ENCODE results near the gene SENP1. TPM values are rescaled to one million over a fixed set of nuclear protein-coding genes. Genes with fewer than 3 reads are reported as not detected.

Gene SENP1
- total RNA-seq, 1 donor from 2014 or later: 24.2 TPM

GRCh38 chr12:48041591-48042423 is 64.1 kb downstream of the SENP1 start:
- Mint-ChIP-seq H3K9me3 (ENCODE audit: unreplicated experiment) (no peaks in the 10 kb centered on the region), H3K4me1 (ENCODE audit: low read depth, unreplicated experiment) (peaks cover 6% of the 10 kb centered on the region), H3K4me3 (ENCODE audit: unreplicated experiment) (no peak overlapping the region), H3K36me3 (ENCODE audit: unreplicated experiment) (no peaks in the 10 kb centered on the region), H3K27ac (ENCODE audit: unreplicated experiment) (no peak overlapping the region), H3K27me3 (ENCODE audit: unreplicated experiment) (no peaks in the 10 kb centered on the region)
- TF ChIP-seq, protein P1, sequence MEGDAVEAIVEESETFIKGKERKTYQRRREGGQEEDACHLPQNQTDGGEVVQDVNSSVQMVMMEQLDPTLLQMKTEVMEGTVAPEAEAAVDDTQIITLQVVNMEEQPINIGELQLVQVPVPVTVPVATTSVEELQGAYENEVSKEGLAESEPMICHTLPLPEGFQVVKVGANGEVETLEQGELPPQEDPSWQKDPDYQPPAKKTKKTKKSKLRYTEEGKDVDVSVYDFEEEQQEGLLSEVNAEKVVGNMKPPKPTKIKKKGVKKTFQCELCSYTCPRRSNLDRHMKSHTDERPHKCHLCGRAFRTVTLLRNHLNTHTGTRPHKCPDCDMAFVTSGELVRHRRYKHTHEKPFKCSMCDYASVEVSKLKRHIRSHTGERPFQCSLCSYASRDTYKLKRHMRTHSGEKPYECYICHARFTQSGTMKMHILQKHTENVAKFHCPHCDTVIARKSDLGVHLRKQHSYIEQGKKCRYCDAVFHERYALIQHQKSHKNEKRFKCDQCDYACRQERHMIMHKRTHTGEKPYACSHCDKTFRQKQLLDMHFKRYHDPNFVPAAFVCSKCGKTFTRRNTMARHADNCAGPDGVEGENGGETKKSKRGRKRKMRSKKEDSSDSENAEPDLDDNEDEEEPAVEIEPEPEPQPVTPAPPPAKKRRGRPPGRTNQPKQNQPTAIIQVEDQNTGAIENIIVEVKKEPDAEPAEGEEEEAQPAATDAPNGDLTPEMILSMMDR (IDR thresholded peaks at IDR 0.05; ENCODE audit: partially characterized antibody, unreplicated experiment): no peak
- no peak for DNase-seq

DNA sequence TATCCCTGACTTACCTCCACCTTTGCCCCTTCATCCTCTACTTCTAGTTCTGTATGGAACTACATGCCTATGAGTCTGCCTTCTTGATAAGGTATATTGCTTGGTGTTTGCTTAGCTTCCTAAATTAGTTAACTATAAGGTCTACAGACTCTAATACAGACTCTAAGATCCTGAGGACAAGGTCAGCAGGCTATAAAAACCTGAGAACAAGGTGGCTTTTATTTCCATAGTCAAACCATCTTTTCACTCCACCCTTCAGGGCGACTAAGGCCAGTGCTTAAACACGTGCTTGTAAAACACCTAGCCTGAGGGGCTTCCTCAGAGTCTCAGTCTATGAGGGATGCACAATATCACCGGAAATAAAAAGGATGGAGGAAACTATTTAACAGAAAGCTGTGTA is 65.5 kb downstream of the SENP1 start:
- H3K9me3 Mint-ChIP-seq (ENCODE audit: unreplicated experiment): no peaks in the 10 kb centered on the region
- no peak overlapping the region for H3K27ac Mint-ChIP-seq (ENCODE audit: unreplicated experiment)
- DNase-seq: no peak
- H3K4me3 Mint-ChIP-seq (ENCODE audit: unreplicated experiment): no peak overlapping the region
- TF ChIP-seq, protein P1 (IDR thresholded peaks at IDR 0.05; ENCODE audit: partially characterized antibody, unreplicated experiment): no peak
- no peaks in the 10 kb centered on the region for H3K36me3 Mint-ChIP-seq (ENCODE audit: unreplicated experiment)
- H3K27me3 Mint-ChIP-seq (ENCODE audit: unreplicated experiment): no peaks in the 10 kb centered on the region
- H3K4me1 Mint-ChIP-seq (ENCODE audit: low read depth, unreplicated experiment): peaks cover 6% of the 10 kb centered on the region

- no peak for DNase-seq
- no peak overlapping the region for H3K4me3 Mint-ChIP-seq (ENCODE audit: unreplicated experiment)
- TF ChIP-seq, protein P1 (IDR thresholded peaks at IDR 0.05; ENCODE audit: partially characterized antibody, unreplicated experiment): no peak
- H3K36me3 Mint-ChIP-seq (ENCODE audit: unreplicated experiment): no peaks in the 10 kb centered on the region
- no peaks in the 10 kb centered on the region for H3K27me3 Mint-ChIP-seq (ENCODE audit: unreplicated experiment)
- H3K4me1 Mint-ChIP-seq (ENCODE audit: low read depth, unreplicated experiment): peaks cover 6% of the 10 kb centered on the region
- H3K9me3 Mint-ChIP-seq (ENCODE audit: unreplicated experiment): no peaks in the 10 kb centered on the region
- no peak overlapping the region for H3K27ac Mint-ChIP-seq (ENCODE audit: unreplicated experiment)
These were observed 66.7 kb downstream of the SENP1 start for GRCh38 chr12:48039151-48039550.

DNA sequence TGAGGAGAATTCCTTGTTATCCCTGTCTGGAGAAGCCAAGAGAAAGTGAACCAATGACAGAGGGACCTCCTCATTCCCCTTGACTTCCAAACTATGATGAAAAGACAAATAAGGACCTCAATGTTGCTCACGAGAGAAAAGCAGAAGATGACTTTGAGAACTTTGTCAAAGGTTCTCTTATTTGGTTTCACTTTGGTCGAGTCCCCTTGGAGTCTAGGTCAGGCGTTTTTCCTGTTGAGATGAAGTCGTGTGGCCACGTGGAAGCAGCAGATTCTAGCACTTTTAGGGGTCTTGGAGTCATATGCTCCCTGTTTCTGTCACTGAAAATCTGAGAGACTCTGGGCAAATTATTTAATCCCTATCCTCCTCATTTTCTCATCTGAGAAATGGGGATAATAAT is 67.8 kb downstream of the SENP1 start:
- Mint-ChIP-seq H3K4me1 (ENCODE audit: low read depth, unreplicated experiment) (peaks cover 6% of the 10 kb centered on the region), H3K27me3 (ENCODE audit: unreplicated experiment) (no peaks in the 10 kb centered on the region)
- TF ChIP-seq, protein P1 (IDR thresholded peaks at IDR 0.05; ENCODE audit: partially characterized antibody, unreplicated experiment): no peak

DNA sequence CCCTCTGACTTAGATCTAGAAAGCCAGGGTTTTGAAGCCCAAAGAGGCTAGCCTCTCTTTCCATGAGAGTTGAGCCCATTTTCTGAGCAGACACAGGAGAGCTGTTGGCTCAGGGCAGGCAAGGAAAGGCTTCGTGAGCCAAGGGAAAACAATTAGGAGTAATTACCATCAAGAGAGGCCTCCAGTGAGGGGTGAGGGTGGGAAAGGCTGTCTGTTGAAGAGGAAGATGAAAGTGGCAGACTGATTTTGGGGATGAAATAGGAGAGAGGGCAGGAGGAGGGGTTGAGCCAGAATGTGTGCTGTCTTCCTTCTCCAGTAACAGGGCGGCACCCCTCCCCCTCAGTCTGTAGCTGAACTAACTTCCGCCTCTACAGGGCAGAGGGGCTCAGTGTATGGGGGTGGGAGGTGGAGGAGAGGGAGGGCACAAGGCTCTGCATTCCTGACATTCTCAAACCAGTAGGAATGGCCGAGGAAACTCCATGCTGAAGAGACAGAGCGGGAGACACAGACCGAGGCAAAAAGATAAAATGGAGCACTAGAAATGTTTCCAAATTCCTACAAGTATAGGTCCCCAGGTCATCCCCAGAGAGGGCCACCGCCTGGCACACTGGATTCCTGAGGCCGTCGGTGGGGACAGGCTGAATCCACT is 68.5 kb downstream of the SENP1 start:
- no peak for DNase-seq
- H3K9me3 Mint-ChIP-seq (ENCODE audit: unreplicated experiment): no peaks in the 10 kb centered on the region
- H3K4me1 Mint-ChIP-seq (ENCODE audit: low read depth, unreplicated experiment): peaks cover 6% of the 10 kb centered on the region
- H3K4me3 Mint-ChIP-seq (ENCODE audit: unreplicated experiment): no peak overlapping the region
- no peaks in the 10 kb centered on the region for H3K27me3 Mint-ChIP-seq (ENCODE audit: unreplicated experiment)
- no peaks in the 10 kb centered on the region for H3K36me3 Mint-ChIP-seq (ENCODE audit: unreplicated experiment)
- H3K27ac Mint-ChIP-seq (ENCODE audit: unreplicated experiment): no peak overlapping the region
- TF ChIP-seq, protein P1 (IDR thresholded peaks at IDR 0.05; ENCODE audit: partially characterized antibody, unreplicated experiment): no peak

More for the DNA sequence above, 67.8 kb downstream of the SENP1 start:
- Mint-ChIP-seq H3K4me3 (ENCODE audit: unreplicated experiment) (no peak overlapping the region), H3K27ac (ENCODE audit: unreplicated experiment) (no peak overlapping the region), H3K36me3 (ENCODE audit: unreplicated experiment) (no peaks in the 10 kb centered on the region), H3K9me3 (ENCODE audit: unreplicated experiment) (no peaks in the 10 kb centered on the region)
- no peak for DNase-seq
